KMS-11 (cell line): ENCODE measurements around the gene MINDY2.
"Not testable (repeated sequence)": the region's sequence is repeated elsewhere in the genome, so short reads cannot be mapped to it uniquely, and the experiment has no call there.

Source experiments
- H2AFZ ChIP-seq: fragments of 200-600 bp; sonication (generic); 2 replicates; pipeline ENCODE4 v1.6.1; 2016; ENCODE audit warnings: antibody characterized with exemption, mixed run types, low read depth
- H3K27ac ChIP-seq: fragments of 200-600 bp; sonication (generic); 2 replicates; pipeline ENCODE4 v1.6.1; 2016; ENCODE audit warnings: mild to moderate bottlenecking, mixed run types
- H3K27me3 ChIP-seq: fragments of 200-600 bp; sonication (generic); 2 replicates; pipeline ENCODE4 v1.6.1; 2017; ENCODE audit warnings: mild to moderate bottlenecking, low read depth, mixed run types, moderate library complexity; ENCODE audit not compliant: insufficient read depth
- H3K36me3 ChIP-seq: fragments of 200-600 bp; sonication (generic); 2 replicates; pipeline ENCODE4 v1.6.1; 2017; ENCODE audit warnings: mild to moderate bottlenecking, mixed run types; ENCODE audit not compliant: insufficient read depth
- H3K4me1 ChIP-seq: fragments of 200-600 bp; sonication (generic); 2 replicates; pipeline ENCODE4 v1.6.1; 2016; ENCODE audit warnings: mild to moderate bottlenecking, low read depth, mixed run types; ENCODE audit not compliant: poor library complexity, severe bottlenecking
- H3K4me2 ChIP-seq: fragments of 200-600 bp; sonication (generic); 2 replicates; pipeline ENCODE4 v1.7.0; 2016; ENCODE audit warnings: mild to moderate bottlenecking, mixed run types
- H3K4me3 ChIP-seq: fragments of 200-600 bp; sonication (generic); IDR thresholded peaks from 2 replicates; pipeline ENCODE4 v1.6.1; 2017; ENCODE audit warnings: low read depth, low read length, mixed read lengths; ENCODE audit not compliant: insufficient read depth
- H3K79me2 ChIP-seq: fragments of 200-600 bp; sonication (generic); 2 replicates; pipeline ENCODE4 v1.6.1; 2016; ENCODE audit warnings: low read depth, mixed run types; ENCODE audit not compliant: insufficient read depth
- H3K9ac ChIP-seq: fragments of 200-600 bp; sonication (generic); 2 replicates; pipeline ENCODE4 v1.6.1; 2016; ENCODE audit warnings: mild to moderate bottlenecking, mixed run types
- H4K20me1 ChIP-seq: fragments of 200-600 bp; sonication (generic); 2 replicates; pipeline ENCODE4 v1.6.1; 2016; ENCODE audit warnings: mild to moderate bottlenecking, mixed run types; ENCODE audit not compliant: insufficient read depth
- CTCF ChIP-seq: fragments of 200-600 bp; sonication (generic); conservative IDR thresholded peaks from 2 replicates; pipeline ENCODE4 v1.6.1; 2017; ENCODE audit warnings: low read depth, mild to moderate bottlenecking, antibody characterized with exemption, low read length, moderate library complexity, mixed read lengths

MINDY2 gene

GRCh38 chr15:58795825-58796224 lies 24.7 kb downstream of the MINDY2 start:
- Histone ChIP-seq H4K20me1 (no peaks in the 10 kb centered on the region), H3K36me3 (no peaks in the 10 kb centered on the region), H3K4me1 (no peaks in the 10 kb centered on the region), H3K4me2 (no peak overlapping the region), H3K4me3 (no peak overlapping the region), H3K9ac (no peak overlapping the region), H3K27ac (no peak overlapping the region), H3K27me3 (no peaks in the 10 kb centered on the region), H3K79me2 (no peaks in the 10 kb centered on the region), H2AFZ (no peak overlapping the region)
- no peak for TF ChIP-seq CTCF

GRCh38 chr15:58797505-58797904 lies 26.4 kb downstream of the MINDY2 start:
- Histone ChIP-seq H3K79me2 (no peaks in the 10 kb centered on the region; the same call in 1 of the 2 replicates), H3K4me3 (no peak overlapping the region), H3K27me3 (no peaks in the 10 kb centered on the region), H3K27ac (no peak overlapping the region), H3K4me1 (no peaks in the 10 kb centered on the region), H3K4me2 (no peak overlapping the region), H3K9ac (no peak overlapping the region), H4K20me1 (no peaks in the 10 kb centered on the region), H2AFZ (no peak overlapping the region), H3K36me3 (no peaks in the 10 kb centered on the region)
- TF ChIP-seq CTCF: no peak

- Histone ChIP-seq H3K27ac (no peak overlapping the region), H3K79me2 (no peaks in the 10 kb centered on the region; the same call in 1 of the 2 replicates), H3K4me3 (no peak overlapping the region), H3K4me1 (peaks cover 10% of the 10 kb centered on the region), H3K9ac (no peak overlapping the region), H4K20me1 (no peaks in the 10 kb centered on the region; the same call in 1 of the 2 replicates), H2AFZ (no peak overlapping the region), H3K4me2 (no peak overlapping the region), H3K36me3 (no peaks in the 10 kb centered on the region), H3K27me3 (no peaks in the 10 kb centered on the region)
- no peak for TF ChIP-seq CTCF
Measured at GRCh38 chr15:58805095-58805494, 34.0 kb downstream of the MINDY2 start.

GRCh38 chr15:58823267-58823666 lies 52.2 kb downstream of the MINDY2 start:
- not testable (repeated sequence) for H3K36me3 ChIP-seq, H3K27ac ChIP-seq, H3K27me3 ChIP-seq, H3K4me3 ChIP-seq, H2AFZ ChIP-seq, H3K9ac ChIP-seq, H4K20me1 ChIP-seq, H3K79me2 ChIP-seq, H3K4me1 ChIP-seq, H3K4me2 ChIP-seq

- Histone ChIP-seq H3K4me1 (no peaks in the 10 kb centered on the region), H3K4me3 (no peak overlapping the region), H3K27me3 (no peaks in the 10 kb centered on the region), H3K4me2 (no peak overlapping the region), H3K27ac (no peak overlapping the region), H3K9ac (no peak overlapping the region), H4K20me1 (no peaks in the 10 kb centered on the region), H3K36me3 (no peaks in the 10 kb centered on the region; the same call in 1 of the 2 replicates), H2AFZ (no peak overlapping the region), H3K79me2 (no peaks in the 10 kb centered on the region)
- no peak for TF ChIP-seq CTCF
Measured at GRCh38 chr15:58830556-58830955, 59.5 kb downstream of the MINDY2 start.

- H3K79me2 ChIP-seq, H3K27me3 ChIP-seq, H2AFZ ChIP-seq, H3K4me2 ChIP-seq, H3K36me3 ChIP-seq, H3K9ac ChIP-seq, H3K4me1 ChIP-seq, H3K4me3 ChIP-seq, H4K20me1 ChIP-seq, H3K27ac ChIP-seq: not testable (repeated sequence)
Measured at GRCh38 chr15:58833681-58834426, 62.8 kb downstream of the MINDY2 start.
